Measurements from ENCODE around the gene OVAAL.
"Not testable (repeated sequence)": the region's sequence is repeated elsewhere in the genome, so short reads cannot be mapped to it uniquely, and the experiment has no call there.

The OVAAL gene

DNA sequence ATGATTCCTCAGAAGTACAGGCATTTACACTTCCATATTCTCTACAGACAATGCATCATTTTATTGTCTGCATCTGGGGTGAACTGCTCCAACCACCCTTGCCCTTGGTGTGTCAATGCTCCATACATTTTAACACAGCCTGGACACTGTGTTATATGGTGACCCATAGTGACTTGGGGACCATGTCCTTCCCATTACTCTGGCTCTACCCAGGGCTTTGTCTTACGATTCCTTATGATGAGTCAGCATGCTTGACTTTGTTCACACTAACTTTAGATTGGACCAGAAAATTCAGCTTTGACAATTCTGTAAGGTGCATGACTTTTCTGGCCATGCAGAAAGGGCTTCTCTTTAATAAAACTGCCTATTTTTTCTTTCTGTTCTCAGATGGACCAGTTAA lies 6.8 kb upstream of the OVAAL start:
- Histone ChIP-seq H3K9me3 (ENCODE audit: severe bottlenecking) (peaks cover 2% of the 10 kb centered on the region), H3K4me3 (ENCODE audit: severe bottlenecking) (no peak overlapping the region), H3K27me3 (ENCODE audit: insufficient read depth, poor library complexity, severe bottlenecking) (no peaks in the 10 kb centered on the region), H3K36me3 (ENCODE audit: low read depth) (no peaks in the 10 kb centered on the region), H3K4me1 (ENCODE audit: insufficient read depth, poor library complexity, severe bottlenecking) (no peaks in the 10 kb centered on the region), H3K27ac (ENCODE audit: poor library complexity, severe bottlenecking) (no peak overlapping the region)
- no peak for DNase-seq (ENCODE audit: low spot score)
- TF ChIP-seq CTCF (IDR thresholded peaks at IDR 0.05; ENCODE audit: poor library complexity, severe bottlenecking): no peak
- no peak for ATAC-seq (ENCODE audit: low read depth)

DNA sequence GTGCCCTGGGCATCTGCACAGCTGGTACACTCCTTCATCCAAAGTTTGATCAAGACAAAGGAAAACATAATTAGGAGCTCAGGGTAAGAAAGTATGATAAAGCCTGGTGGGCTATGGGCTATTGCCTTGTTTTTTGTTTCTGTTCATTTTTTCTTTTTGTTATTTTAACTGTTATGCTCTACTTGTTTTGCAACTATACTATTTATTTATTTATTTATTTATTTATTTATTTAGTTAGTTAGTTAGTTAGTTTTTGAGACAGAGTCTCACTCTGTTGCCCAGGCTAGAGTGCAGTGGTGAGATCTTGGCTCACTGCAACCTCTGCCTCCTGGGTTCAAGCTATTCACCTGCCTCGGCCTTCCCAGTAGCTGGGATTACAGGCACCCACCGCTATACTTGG lies 5.7 kb upstream of the OVAAL start:
- H3K27me3 ChIP-seq (ENCODE audit: insufficient read depth, poor library complexity, severe bottlenecking); H3K4me1 ChIP-seq (ENCODE audit: insufficient read depth, poor library complexity, severe bottlenecking); H3K36me3 ChIP-seq (ENCODE audit: low read depth); H3K9me3 ChIP-seq (ENCODE audit: severe bottlenecking); H3K4me3 ChIP-seq (ENCODE audit: severe bottlenecking); H3K27ac ChIP-seq (ENCODE audit: poor library complexity, severe bottlenecking); ATAC-seq (ENCODE audit: low read depth); DNase-seq (ENCODE audit: low spot score): not testable (repeated sequence)

DNA sequence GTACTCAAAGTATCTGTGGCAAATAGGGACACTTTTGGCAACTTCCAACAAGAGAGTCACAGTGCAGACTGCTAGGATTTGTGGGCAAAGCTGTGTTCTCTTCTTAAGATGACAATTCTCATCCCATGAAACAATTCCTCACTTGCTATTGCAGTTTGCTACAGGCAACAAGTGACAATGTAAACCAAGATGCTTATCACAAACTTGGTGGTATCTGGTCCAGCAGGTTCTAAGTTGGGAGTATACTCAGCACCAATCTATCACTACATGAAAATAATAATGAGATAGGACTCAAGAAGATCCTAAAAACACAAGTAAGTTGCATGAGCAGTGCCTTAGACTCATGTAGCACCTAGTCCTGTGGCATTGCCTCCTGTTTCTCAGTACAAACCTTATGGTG lies 3.4 kb upstream of the OVAAL start:
- Histone ChIP-seq H3K9me3 (ENCODE audit: severe bottlenecking) (no peaks in the 10 kb centered on the region), H3K27me3 (ENCODE audit: insufficient read depth, poor library complexity, severe bottlenecking) (no peaks in the 10 kb centered on the region), H3K36me3 (ENCODE audit: low read depth) (no peaks in the 10 kb centered on the region), H3K4me1 (ENCODE audit: insufficient read depth, poor library complexity, severe bottlenecking) (no peaks in the 10 kb centered on the region), H3K27ac (ENCODE audit: poor library complexity, severe bottlenecking) (no peak overlapping the region), H3K4me3 (ENCODE audit: severe bottlenecking) (no peak overlapping the region)
- ATAC-seq (ENCODE audit: low read depth) (no peak), DNase-seq (ENCODE audit: low spot score) (no peak)
- no peak for TF ChIP-seq CTCF (IDR thresholded peaks at IDR 0.05; ENCODE audit: poor library complexity, severe bottlenecking)

- no peak overlapping the region for H3K4me3 ChIP-seq (ENCODE audit: severe bottlenecking)
- no peak for ATAC-seq (ENCODE audit: low read depth)
- no peak for TF ChIP-seq CTCF (IDR thresholded peaks at IDR 0.05; ENCODE audit: poor library complexity, severe bottlenecking)
- no peaks in the 10 kb centered on the region for H3K36me3 ChIP-seq (ENCODE audit: low read depth)
- DNase-seq (ENCODE audit: low spot score): no peak
- H3K27ac ChIP-seq (ENCODE audit: poor library complexity, severe bottlenecking): no peak overlapping the region
- no peaks in the 10 kb centered on the region for H3K4me1 ChIP-seq (ENCODE audit: insufficient read depth, poor library complexity, severe bottlenecking)
- H3K9me3 ChIP-seq (ENCODE audit: severe bottlenecking): no peaks in the 10 kb centered on the region
- no peaks in the 10 kb centered on the region for H3K27me3 ChIP-seq (ENCODE audit: insufficient read depth, poor library complexity, severe bottlenecking)
Measured at GRCh38 chr1:180560200-180560867, 1.6 kb downstream of the OVAAL start.

DNA sequence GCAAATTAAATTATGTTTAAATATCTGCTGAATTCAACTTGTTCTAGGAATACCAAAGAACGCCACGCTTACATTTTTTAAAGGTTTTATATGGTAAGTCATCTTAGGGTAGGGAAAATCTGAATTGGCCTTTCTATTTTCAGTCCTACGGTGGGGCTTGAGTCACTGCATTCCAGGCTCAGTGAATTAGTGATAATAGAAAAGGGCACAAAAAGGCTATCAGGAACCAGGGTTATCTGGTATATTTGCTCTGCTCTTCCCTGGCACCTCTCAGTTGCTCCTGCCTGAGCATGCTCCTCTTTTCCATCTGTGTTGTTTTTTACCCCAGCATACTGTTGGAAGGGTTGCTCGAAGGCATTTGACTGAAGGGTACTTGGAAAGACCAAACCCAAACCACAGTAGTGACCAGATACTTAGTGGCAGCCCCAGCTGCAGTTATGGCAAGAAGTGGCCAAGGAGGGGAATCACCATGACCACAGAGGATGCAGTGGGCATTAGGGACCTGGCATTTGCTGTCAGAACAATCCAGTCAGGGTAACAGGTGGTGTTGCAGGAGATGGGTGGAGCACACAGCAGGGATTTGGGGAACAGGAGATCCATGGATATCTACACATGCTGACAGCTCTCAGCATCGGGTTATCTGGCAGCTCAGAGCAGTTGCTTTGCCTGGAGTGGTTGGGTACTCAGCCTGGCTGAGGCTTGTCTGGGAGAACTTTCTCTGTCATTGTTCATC lies 2.3 kb downstream of the OVAAL start:
- Histone ChIP-seq H3K4me3 (ENCODE audit: severe bottlenecking) (no peak overlapping the region), H3K27me3 (ENCODE audit: insufficient read depth, poor library complexity, severe bottlenecking) (no peaks in the 10 kb centered on the region), H3K36me3 (ENCODE audit: low read depth) (no peaks in the 10 kb centered on the region), H3K4me1 (ENCODE audit: insufficient read depth, poor library complexity, severe bottlenecking) (no peaks in the 10 kb centered on the region), H3K9me3 (ENCODE audit: severe bottlenecking) (no peaks in the 10 kb centered on the region), H3K27ac (ENCODE audit: poor library complexity, severe bottlenecking) (no peak overlapping the region)
- DNase-seq (ENCODE audit: low spot score): no peak
- TF ChIP-seq CTCF (IDR thresholded peaks at IDR 0.05; ENCODE audit: poor library complexity, severe bottlenecking): no peak
- ATAC-seq (ENCODE audit: low read depth): no peak; the same call in 2 of the 3 replicates

Measured in RWPE2 (cell line).